Myocyte (in vitro differentiated cells): ENCODE data around the gene KLK1. TPM values are rescaled to one million over a fixed set of nuclear protein-coding genes. Genes with fewer than 3 reads are reported as not detected.
"Not testable (repeated sequence)": the region's sequence is repeated elsewhere in the genome, so short reads cannot be mapped to it uniquely, and the experiment has no call there.

Experiments
- DNase-seq: peaks from one replicate; pipeline ENCODE4 v3.0.0-alpha.2; 2012; ENCODE audit warnings: low read depth
- total RNA-seq: library from RNA; depleted of rRNA; stranded (reverse); fragments of >200 nt; gene quantifications from 2 replicates; pipeline ENCODE4 v1.2.3, GENCODE V29; 2014

The KLK1 gene
- total RNA-seq, 1 donor from 2014 or later: not detected

DNA sequence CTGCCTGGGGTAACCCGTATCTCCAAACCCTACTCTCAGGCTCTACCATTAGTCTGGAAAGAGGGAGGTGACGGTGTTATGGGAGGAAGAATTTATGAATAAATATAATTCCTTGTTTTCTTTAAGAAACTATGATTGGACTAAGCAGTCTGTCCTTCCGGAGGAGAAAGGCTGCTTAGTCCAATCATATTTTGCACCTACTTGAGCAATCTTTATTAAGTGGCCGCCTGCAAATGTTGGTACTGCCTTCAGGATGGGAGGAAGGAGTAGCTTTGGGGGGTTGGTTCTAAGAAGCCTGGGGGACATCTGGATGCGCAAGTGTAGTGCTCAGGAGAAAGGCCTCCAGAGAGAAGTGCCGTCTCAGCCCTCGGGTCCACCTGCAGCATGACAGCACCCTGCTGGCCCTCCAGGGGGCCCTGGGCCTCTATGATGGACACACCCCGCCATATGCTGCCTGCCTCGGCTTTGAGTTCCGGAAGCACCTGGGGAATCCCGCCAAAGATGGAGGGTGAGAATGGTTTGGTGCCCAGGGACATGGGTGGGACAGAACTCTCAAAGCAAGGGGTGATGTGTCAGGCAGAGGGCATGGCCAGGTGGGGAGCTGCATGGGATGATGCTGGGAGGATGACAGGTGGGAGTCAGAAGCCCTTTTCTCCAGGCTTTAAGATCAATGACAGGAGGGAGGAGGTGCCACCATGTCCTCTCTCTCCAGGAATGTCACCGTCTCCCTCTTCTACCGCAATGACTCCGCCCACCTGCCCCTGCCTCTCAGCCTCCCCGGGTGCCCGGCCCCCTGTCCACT is 29.3 kb downstream of the KLK1 start:
- DNase-seq: no peak

DNA sequence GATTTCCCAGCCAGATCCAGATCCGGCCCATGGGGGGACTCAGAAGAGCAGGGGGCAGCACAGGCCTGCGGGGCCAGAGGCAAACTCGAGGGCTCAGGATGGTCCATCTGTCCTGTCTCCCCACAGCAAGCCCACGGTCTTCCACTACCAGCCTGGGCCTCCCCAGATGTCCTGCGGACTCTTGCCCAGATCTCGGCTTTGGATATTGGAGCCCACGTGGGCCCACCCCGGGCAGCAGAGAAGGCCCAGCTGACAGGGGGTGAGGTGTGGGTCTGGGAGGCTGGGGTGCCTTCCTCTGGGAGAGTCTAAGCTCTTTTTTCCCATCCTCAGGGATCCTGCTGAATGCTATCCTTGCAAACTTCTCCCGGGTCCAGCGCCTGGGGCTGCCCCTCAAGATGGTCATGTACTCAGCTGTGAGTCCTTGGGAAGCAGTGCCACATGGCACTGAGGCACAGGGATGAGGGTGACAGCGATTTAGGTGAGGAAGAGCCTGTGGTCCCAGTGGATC is 30.0 kb downstream of the KLK1 start:
- no peak for DNase-seq

DNA sequence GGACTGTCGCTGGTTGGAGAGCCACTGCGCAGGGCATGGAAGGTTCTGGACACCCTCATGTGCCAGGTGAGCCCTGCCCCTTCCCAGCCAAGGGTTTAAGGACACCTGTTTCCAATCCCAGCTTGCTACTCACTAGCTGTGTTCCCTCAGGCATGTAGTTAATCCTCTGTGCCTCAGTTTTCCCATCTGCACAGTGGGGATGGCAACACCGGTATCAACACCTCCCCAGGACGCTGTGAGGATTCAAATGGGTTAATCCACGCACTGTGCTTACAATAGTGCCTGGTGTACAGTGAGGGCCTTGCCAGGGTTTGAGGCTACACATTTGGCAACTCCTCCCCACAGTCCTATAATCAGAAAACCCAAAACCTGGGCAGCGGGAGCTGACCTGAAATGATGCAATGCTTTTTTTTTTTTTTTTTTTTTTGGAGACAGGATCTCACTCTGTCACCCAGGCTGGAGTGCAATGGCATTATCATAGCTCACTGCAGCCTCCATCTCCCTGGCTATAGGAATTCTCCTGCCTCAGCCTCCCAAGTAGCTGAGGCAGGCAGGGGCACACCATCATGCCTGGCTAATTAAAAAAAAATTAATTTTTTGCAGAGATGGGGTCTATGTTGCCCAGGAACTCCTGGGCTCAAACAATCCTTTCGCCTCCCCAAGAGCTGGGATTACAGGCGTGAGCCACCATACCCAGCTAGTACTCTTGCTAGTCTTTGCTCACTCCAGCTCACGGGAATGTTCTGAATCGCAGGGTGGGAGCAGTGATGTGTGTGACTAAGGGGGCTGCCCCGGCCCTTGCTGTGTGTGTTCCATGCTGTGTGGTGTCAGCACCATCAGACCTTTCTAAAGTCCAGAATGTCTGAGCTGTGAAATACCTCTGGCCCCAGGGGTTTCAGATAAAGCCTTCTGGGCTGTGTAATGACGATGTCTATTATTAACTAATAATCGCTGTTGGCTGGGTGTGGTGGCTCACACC is 31.0 kb downstream of the KLK1 start:
- DNase-seq: no peak

DNA sequence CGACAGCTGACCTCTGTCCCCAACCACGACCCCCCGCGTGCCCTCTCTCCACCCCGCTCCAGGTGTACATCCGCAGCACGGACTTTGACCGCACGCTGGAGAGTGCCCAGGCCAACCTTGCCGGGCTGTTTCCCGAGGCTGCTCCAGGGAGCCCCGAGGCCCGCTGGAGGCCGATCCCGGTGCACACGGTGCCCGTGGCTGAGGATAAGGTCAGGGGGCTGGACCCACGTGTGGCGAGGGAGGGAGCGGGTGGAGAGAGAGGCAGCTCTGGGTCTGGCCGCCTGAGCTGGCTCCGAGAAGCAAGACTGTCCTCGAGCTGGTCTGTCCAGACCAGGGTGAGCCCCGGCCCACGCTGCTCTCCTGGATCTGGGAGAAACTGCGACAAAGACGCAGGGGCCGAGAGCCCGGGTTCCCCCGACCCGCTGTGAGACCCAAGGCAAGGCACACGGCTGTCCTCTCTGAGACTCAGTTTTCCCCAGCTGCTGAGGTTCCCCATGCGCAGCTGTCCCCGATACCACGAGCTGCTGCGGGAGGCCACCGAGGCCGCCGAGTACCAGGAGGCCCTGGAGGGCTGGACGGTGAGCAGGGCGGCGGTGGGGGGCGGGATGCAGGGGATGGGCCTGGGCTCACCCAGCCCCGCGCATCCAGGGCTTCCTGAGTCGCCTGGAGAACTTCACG is 31.9 kb downstream of the KLK1 start:
- no peak for DNase-seq

DNA sequence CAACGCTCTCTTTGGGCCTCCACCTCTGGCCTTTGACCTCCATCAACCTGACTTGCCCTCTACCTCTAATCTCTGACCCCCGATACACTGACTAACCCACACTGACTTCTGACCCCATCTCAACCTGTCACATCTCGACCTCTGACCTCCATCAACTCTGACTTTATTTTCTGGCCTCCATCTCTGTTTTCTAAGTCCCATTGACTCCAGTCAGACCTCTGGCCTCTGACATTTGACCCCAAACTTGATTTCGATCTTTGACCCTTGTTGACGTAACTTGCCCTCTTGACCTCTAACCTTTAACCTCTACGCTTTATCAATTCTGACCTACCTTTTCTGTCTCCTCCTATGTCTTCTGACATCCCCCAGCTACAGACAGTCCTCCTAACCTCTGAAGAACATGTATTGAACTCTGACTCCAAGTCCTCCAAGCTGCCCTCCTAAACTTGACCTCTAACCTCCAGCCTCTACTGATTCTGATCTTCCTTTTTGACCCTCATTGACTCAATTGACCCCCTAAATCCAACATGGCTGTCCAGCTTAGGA is 32.6 kb downstream of the KLK1 start:
- DNase-seq: no peak

DNA sequence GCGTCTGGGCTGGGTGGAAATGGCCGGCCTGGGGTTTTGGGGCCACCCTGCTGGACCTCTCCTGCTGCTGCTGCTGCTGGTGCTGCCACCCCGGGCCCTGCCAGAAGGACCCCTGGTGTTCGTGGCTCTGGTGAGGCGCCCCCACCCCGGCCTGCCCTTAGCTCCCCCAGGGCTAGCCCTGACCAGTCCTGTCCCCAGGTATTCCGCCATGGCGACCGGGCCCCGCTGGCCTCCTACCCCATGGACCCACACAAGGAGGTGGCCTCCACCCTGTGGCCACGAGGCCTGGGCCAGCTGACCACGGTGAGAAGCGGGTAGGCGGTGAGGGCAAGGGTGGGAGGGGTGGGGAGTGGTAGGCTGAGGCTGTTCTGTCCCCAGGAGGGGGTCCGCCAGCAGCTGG is 33.2 kb downstream of the KLK1 start, which contains the start of gene ACP4:
Gene ACP4, plus strand, starts transcription at position 20 of the 400 bp plus-strand sequence. Its CDS starts 0 bp downstream, at position 20.
- DNase-seq: no peak

DNA sequence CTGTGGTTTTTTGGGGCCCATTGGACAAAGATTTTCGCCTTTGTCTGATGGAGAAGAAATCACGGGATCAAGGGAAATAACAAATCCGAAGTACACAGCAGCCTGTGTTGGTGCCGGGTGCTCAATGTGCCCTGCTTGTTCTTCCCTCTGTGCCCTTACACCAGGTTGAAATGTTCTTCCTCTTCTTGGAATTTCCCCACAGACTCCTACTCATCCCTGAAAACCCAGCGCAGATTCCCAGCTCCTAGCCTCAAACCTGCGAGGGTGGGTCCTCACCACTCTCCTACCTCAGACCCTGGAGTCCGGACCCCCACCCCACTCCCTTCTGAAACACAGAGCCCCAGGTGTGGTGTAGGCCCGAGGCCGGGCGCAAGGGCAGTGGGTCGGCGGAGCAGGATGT is 38.3 kb downstream of the KLK1 start:
- no peak for DNase-seq

DNA sequence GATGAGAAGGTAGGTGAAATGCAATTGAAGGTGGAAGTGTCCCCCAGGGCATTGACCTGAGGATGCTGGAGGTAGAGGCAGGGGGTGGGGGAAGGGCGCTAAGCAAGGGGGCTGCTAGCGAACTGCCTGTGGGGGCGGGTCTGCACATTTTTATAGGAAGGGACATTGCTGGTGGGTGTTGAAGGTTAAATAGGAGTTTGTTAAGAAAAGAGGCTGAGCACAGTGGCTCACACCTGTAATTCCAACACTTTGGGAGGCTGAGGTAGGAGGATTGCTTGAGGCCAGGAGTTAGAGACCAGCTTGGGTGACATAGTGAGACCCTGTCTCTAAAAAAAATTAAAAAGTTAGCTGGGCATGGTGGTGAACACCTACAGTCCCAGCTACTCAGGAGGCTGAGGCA is 38.9 kb downstream of the KLK1 start:
- DNase-seq: no peak

DNA sequence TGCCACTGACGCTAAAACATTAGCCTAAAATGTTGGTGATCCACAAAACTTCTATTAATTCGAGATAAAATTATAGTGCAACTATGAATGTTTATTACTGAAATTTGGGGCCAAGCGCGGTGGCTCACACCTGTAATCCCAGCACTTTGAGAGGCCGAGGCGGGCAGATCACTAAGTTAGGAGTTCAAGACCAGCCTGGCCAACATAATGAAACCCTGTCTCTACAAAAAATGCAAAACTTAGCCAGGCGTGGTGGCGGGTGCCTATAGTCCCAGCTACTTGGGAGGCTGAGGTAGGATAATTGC is 39.8 kb downstream of the KLK1 start:
- DNase-seq: not testable (repeated sequence)

DNA sequence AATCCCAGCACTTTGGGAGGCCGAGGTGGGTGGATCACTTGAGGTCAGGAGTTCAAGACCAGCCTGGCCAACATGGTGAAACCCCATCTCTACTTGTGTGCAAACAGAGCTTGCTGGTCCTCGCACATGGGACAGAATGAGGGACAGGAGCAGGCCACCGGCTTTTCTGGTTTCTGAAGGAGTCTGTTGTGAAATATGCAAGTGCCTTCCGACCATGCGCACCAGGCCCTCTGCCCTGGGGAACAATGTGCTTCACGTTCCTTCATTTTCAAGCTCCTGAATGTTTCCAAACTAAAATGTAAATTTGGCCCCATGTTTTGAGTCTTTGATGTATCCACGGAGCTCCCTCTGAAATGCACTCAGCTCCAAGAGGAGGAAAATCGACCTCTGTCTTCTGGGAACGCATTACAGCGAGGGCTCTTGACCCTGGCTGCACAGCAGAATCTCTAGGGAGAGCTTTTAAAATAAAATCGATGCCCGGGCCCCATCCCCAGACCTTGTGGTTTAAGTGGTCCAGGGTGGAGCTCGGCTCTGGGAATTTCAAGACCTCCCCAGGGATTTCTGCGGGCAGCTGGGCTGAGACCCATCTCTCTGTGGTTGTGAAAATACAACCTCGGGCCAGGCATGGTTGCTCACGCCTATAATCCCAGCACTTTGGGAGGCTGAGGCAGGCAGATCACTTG is 42.7 kb downstream of the KLK1 start:
- peak; percentile 72 for DNase-seq

DNA sequence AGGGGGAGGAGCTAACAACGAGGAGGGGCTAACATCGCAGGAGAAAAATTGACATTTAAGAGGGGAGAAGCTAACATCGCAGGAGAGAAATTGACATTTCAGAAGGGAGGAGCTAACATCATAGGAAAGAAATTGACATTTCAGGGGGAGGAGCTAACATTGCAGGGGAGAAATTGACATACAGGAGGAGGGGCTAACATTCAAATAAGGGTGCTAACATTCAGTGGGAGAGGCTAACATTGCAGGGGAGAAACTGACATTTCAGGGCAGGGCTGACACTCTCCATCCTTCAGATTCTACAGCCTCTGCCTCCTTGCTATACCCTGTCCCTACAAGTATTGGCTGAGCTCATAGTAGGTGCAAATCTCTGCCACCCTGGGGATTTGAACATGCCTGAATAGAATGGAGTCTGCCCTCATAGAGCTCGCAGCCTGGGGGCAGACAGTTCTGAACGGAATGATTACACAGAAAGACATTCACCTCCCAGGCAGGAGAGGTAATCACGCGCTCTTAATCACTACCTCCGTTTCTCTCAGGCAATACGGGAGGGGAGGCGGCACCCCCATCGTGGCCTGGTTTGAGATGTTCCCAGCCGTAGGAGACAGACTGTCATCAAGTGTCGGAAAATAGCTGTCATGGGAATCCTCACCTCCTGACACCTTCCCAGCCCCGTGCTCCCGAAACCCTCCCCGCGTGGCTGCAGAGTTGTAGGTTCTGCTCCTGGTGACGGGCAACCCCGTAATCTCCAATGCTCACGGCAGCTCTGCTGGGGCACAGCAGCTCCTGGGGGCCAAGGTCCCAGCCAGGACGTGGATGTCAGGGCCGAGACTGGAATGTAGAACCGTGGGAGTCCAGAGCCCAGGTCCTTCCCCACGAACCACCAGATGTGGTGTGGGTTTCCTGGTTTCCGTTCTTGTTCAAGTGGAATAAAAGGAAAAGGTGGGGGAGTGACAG is 43.8 kb downstream of the KLK1 start:
- no peak for DNase-seq

DNA sequence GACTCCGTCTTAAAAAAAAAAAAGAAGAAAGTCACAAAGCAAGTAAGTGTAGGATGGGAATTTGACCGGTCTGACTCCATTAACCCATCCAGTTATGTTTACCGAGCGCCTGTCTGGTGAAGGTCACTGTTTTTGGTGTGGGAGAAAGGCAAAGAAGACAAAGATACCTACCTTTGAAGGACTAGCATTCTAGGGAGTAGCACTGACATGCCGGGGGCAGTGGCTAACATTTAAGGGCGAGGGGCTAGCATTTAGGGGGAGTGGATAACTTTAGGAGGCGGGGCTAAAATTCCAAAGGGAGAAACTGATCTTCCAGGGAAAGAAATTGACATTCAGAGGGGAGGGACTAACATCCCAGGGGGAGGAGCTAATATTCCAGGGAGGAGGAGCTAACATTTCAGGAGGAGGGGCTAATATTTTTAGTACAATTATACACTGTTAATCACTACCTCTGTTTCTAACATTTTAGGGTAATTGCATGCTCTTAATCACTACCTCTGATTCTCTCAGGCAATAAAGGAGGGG is 44.6 kb downstream of the KLK1 start:
- no peak for DNase-seq

DNA sequence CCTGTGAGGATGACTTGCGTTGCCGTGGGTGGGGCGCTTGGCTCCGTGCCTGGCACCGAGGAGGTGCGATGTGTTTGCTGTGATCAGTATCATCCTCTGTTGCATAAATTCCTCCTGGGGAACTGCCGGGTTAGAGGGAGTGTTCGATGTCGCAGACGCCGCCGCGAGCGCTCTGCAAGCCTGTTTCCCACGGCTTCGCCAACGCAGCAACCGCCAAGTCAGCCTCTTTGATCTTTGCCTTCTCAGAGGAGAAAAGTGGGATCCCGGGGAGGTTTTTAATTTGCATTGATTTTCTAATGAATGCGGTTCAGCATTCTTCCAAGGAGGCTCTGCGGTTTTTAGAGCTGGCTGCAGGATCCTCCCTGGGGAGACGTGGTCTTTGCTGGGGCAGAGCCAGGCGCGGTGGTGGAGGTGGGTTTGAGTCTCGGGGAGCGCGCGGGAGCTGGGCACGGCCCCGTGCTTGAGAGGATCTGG is 45.7 kb downstream of the KLK1 start:
- DNase-seq: peak; percentile 22

DNA sequence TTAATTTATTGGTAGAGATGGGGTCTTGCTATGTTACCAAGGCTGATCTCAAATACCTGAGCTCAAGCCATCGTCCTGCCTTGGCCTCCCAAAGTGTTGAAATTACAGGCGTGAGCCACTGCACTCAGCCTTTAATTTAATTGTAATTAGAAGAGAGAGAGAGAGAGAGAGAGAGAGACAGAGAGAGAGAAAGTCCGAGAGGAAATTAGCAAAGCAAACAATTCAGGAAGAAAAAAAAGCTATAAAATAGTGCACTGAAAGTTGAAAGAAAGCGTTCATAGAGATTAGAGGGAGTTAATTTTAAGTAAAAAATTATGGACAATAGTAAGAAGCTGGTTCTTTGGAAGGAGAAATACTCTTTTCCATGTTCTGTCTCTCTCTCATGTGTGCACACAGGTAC is 46.3 kb downstream of the KLK1 start:
- no peak for DNase-seq

DNA sequence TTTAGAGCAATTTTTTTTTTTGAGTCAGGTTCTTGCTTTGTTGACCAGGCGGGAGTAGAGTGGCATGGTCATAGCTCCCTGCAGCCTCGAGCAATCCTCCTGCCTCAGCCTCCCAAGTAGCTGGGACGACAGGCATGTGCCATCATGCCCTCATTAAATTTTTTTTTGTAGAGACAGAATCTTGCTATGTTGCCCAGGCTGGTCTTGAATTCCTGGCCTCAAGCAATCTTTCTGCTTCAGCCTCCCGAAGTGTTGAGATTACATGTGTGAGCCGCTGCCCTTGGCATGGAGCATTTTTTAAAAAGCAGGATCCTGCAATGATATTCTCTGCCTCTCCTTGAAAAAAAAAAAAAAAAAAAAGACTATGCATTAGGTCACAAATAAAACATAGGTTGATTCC is 47.5 kb downstream of the KLK1 start:
- no peak for DNase-seq

DNA sequence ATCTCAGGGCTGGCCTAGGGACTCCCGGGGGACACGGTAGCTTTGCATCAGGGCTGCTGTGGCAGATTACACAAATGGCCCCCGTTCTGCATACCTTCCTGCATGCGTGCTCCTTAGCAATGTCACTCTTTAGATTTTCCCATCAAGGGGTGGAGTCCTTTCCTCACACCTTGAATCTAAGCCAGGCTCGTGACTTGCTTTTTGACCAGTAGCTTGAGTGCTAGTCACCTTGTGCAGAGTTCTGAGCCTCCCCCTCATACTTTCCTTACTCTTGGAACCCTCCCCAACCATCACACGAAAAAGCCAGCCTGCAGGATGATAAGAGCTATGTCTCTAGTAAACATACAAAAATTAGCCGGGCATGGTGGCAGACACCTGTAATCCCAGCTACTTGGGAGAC is 50.1 kb downstream of the KLK1 start:
- not testable (repeated sequence) for DNase-seq

DNA sequence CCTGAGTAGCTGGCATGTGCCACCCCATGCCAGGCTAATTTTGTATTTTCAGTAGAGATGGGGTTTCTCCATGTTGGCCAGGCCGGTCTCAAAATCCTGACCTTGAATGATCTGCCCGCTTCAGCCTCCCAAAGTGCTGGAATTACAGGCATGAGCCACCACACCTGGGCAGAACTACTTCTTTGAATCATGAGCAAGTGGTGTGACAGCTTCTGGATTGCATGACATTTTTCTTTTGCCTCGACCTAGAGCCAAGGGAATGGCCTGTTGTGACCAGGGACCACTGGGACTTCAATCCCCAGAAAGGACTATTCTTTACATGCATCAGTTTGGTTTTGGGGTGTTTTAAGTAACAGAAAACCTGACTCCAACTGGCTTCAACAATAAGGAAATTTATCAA is 50.7 kb downstream of the KLK1 start:
- DNase-seq: not testable (repeated sequence)

DNA sequence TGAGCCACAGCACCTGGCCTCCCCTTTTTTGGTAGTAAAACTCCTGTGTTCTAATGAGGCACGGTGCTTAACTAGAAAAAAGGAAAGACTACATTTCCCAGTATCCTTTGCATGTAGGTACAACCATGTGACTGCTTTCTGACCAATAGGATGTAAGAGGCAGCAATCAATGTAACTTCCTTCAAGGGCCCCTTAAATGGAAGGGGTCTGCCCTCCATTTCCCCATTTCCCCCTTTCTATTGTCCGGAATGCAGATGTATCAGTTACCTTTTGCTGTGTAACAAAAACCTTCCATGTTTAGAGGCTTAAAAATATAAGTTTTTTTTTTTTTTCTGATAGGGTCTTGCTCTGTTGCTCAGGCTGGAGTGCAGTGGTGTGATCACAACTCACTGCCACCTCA is 51.1 kb downstream of the KLK1 start:
- DNase-seq: no peak

DNA sequence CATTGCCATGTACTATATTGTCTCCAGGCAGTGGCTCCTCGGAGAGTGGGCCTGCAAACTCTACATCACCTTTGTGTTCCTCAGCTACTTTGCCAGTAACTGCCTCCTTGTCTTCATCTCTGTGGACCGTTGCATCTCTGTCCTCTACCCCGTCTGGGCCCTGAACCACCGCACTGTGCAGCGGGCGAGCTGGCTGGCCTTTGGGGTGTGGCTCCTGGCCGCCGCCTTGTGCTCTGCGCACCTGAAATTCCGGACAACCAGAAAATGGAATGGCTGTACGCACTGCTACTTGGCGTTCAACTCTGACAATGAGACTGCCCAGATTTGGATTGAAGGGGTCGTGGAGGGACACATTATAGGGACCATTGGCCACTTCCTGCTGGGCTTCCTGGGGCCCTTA is 52.7 kb downstream of the KLK1 start:
- DNase-seq: no peak
